H9 (cell line): ENCODE data around the gene TMEM60. TPM values are rescaled to one million over a fixed set of nuclear protein-coding genes. Genes with fewer than 3 reads are reported as not detected.

Experiments
- DNase-seq: peaks from one replicate; pipeline ENCODE4 v3.0.0-alpha.2; 2017
- H2AFZ ChIP-seq: one replicate; pipeline ENCODE4 v1.6.1; 2013; ENCODE audit warnings: mild to moderate bottlenecking, low read length, control low read depth, moderate library complexity
- H2AK5ac ChIP-seq: 2 replicates; pipeline ENCODE4 v1.6.1; 2013; ENCODE audit warnings: low read length, control low read depth, mixed read lengths; ENCODE audit not compliant: insufficient read length
- H2BK120ac ChIP-seq: one replicate; pipeline ENCODE4 v1.6.1; 2013; ENCODE audit warnings: low read depth, mild to moderate bottlenecking, low read length, control low read depth, inconsistent platforms; ENCODE audit not compliant: poor library complexity, severe bottlenecking
- H2BK12ac ChIP-seq: 2 replicates; pipeline ENCODE4 v1.6.1; 2013; ENCODE audit warnings: low read length, control low read depth, mixed read lengths, low read depth; ENCODE audit not compliant: insufficient read length
- H2BK15ac ChIP-seq: 2 replicates; pipeline ENCODE4 v1.6.1; 2013; ENCODE audit warnings: low read depth, low read length, control low read depth
- H2BK20ac ChIP-seq: one replicate; pipeline ENCODE4 v1.6.1; 2013; ENCODE audit warnings: low read depth, mild to moderate bottlenecking, low read length, control low read depth, inconsistent platforms; ENCODE audit not compliant: poor library complexity, severe bottlenecking
- H2BK5ac ChIP-seq: 2 replicates; pipeline ENCODE4 v1.6.1; 2013; ENCODE audit warnings: low read length, control low read depth, mixed read lengths; ENCODE audit not compliant: insufficient read length
- H3K14ac ChIP-seq: 2 replicates; pipeline ENCODE4 v1.6.1; 2013; ENCODE audit warnings: low read length, control low read depth; ENCODE audit not compliant: insufficient read depth
- H3K18ac ChIP-seq: 2 replicates; pipeline ENCODE4 v1.6.1; 2013; ENCODE audit warnings: low read depth, mild to moderate bottlenecking, mixed read lengths, low read length, control low read depth; ENCODE audit not compliant: insufficient read length
- H3K23ac ChIP-seq: 2 replicates; pipeline ENCODE4 v1.6.1; 2013; ENCODE audit warnings: low read length, control low read depth, mixed read lengths, low read depth; ENCODE audit not compliant: insufficient read length
- H3K23me2 ChIP-seq: 2 replicates; pipeline ENCODE4 v1.6.1; 2013; ENCODE audit warnings: low read depth, mild to moderate bottlenecking, mixed read lengths, low read length, control low read depth; ENCODE audit not compliant: insufficient read length, poor library complexity, severe bottlenecking
- H3K27ac ChIP-seq: 2 replicates; pipeline ENCODE4 v1.5.1; 2013; ENCODE audit warnings: low read length, control low read depth, mixed read lengths, low read depth; ENCODE audit not compliant: insufficient read length
- H3K27me3 ChIP-seq: 2 replicates; pipeline ENCODE4 v1.6.1; 2013; ENCODE audit warnings: low read length, control low read depth, inconsistent platforms; ENCODE audit not compliant: insufficient read depth
- H3K4ac ChIP-seq: 2 replicates; pipeline ENCODE4 v1.6.1; 2013; ENCODE audit warnings: low read depth, mild to moderate bottlenecking, control low read depth, inconsistent platforms, low read length, moderate library complexity
- H3K4me1 ChIP-seq: 2 replicates; pipeline ENCODE4 v1.6.1; 2013; ENCODE audit warnings: low read length, control low read depth, inconsistent platforms; ENCODE audit not compliant: insufficient read depth
- H3K4me2 ChIP-seq: 2 replicates; pipeline ENCODE4 v1.6.1; 2013; ENCODE audit warnings: low read length, control low read depth, mixed read lengths; ENCODE audit not compliant: insufficient read length, insufficient read depth
- H3K56ac ChIP-seq: 2 replicates; pipeline ENCODE4 v1.6.1; 2013; ENCODE audit warnings: low read depth, mild to moderate bottlenecking, mixed read lengths, low read length, control low read depth; ENCODE audit not compliant: insufficient read length
- H3K79me1 ChIP-seq: 2 replicates; pipeline ENCODE4 v1.6.1; 2013; ENCODE audit warnings: low read depth, mild to moderate bottlenecking, moderate library complexity, low read length, control low read depth, inconsistent platforms; ENCODE audit not compliant: insufficient read depth, poor library complexity, severe bottlenecking
- H3K79me2 ChIP-seq: 2 replicates; pipeline ENCODE4 v1.6.1; 2013; ENCODE audit warnings: low read length, control low read depth, inconsistent platforms; ENCODE audit not compliant: insufficient read depth
- H3K9ac ChIP-seq: 2 replicates; pipeline ENCODE4 v1.6.1; 2013; ENCODE audit warnings: low read length, control low read depth, mixed read lengths; ENCODE audit not compliant: insufficient read length; ENCODE audit errors: extremely low read depth
- H3K9me3 ChIP-seq: one replicate; pipeline ENCODE4 v1.6.1; 2013; ENCODE audit warnings: low read depth, low read length, inconsistent platforms; ENCODE audit not compliant: control insufficient read depth
- H3T11ph ChIP-seq: one replicate; pipeline ENCODE4 v1.6.1; 2013; ENCODE audit warnings: mild to moderate bottlenecking, low read length, control low read depth, inconsistent platforms
- H4K20me1 ChIP-seq: one replicate; pipeline ENCODE4 v1.6.1; 2013; ENCODE audit not compliant: control insufficient read depth, insufficient read length, insufficient read depth
- H4K5ac ChIP-seq: 2 replicates; pipeline ENCODE4 v1.6.1; 2013; ENCODE audit warnings: low read depth, mild to moderate bottlenecking, mixed read lengths, low read length, control low read depth; ENCODE audit not compliant: insufficient read length
- H4K8ac ChIP-seq: replicated peaks from 2 replicates; pipeline ENCODE4 v1.6.1; 2013; ENCODE audit warnings: low read length, control low read depth, mixed read lengths, low read depth; ENCODE audit not compliant: insufficient read length
- H4K91ac ChIP-seq: 2 replicates; pipeline ENCODE4 v1.6.1; 2013; ENCODE audit warnings: low read depth, mild to moderate bottlenecking, moderate library complexity, mixed read lengths, low read length, control low read depth; ENCODE audit not compliant: insufficient read length
- H3K27ac Mint-ChIP-seq, 3 experiments: 2 replicates in 2 of 3; 3 replicates in 1 of 3; pipeline ENCODE4 v1.8.0; 2020 to 2021; ENCODE audit warnings: mixed read lengths in 3 of 3, mild to moderate bottlenecking in 1 of 3, moderate library complexity in 1 of 3
- H3K27me3 Mint-ChIP-seq: 2 replicates; pipeline ENCODE4 v1.8.0; 2021; ENCODE audit warnings: low read depth, mild to moderate bottlenecking, moderate library complexity, mixed read lengths
- H3K36me3 Mint-ChIP-seq, 3 experiments: 2 replicates in 2 of 3; 3 replicates in 1 of 3; pipeline ENCODE4 v1.8.0; 2020 to 2021; ENCODE audit warnings: low read depth in 3 of 3, mixed read lengths in 3 of 3; ENCODE audit not compliant: insufficient read depth in 1 of 3
- H3K4me1 Mint-ChIP-seq, 2 experiments: 2 replicates each; pipeline ENCODE4 v1.8.0; 2020; ENCODE audit warnings: mixed read lengths in 2 of 2
- H3K4me3 Mint-ChIP-seq, 2 experiments: 2 replicates in 1 of 2; 3 replicates in 1 of 2; pipeline ENCODE4 v1.8.0; 2020 to 2021; ENCODE audit warnings: mild to moderate bottlenecking in 2 of 2, mixed read lengths in 2 of 2, moderate library complexity in 1 of 2
- H3K9me3 Mint-ChIP-seq, 2 experiments: 2 replicates in 1 of 2; 3 replicates in 1 of 2; pipeline ENCODE4 v1.8.0; 2020; ENCODE audit warnings: mild to moderate bottlenecking in 2 of 2, mixed read lengths in 2 of 2, moderate library complexity in 1 of 2
- WGBS: extraction: QIAGEN DNeasy Blood & Tissue Kit; methylation state at CpG from one replicate; pipeline ENCODE4 v1.1.7; 2013; ENCODE audit warnings: missing lambda C conversion rate, low lambda C conversion rate, mixed read lengths; ENCODE audit not compliant: insufficient read length; ENCODE audit errors: extremely low coverage; 5-methylcytosine and 5-hydroxymethylcytosine counted together
- total RNA-seq: library from RNA; stranded (reverse); gene quantifications from 2 replicates; pipeline ENCODE4 v1.2.1, GENCODE V29; 2021
- TF ChIP-seq, protein P1 (sequence below): fragments of 200-600 bp; sonication (generic); conservative IDR thresholded peaks from 3 replicates; pipeline ENCODE4 v1.8.0; 2021; ENCODE audit warnings: antibody characterized with exemption, mild to moderate bottlenecking

Gene TMEM60
- total RNA-seq, 1 experiment from 2014 or later: 14.3 TPM

DNA sequence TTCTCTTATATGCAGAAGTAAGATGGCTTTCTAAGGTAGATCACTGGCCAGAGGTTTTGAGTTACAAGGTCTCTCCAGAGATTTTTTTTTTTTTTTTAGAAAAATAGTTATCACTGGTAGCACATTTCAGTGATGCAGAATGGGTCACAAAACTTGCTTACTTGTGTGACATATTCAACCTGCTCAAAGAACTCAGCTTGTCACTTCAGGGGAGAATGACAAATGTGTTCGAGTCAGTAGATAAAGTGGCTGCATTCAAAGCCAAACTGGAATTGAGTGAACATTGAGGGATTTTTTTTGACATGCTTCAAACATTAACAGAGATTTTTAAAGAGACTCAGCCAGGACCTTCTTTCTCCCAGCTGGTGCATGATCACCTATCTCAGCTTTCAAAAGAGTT lies 33.7 kb upstream of the TMEM60 start:
- WGBS: no CpG with 5 or more reads among the region's 1 CpG
- Histone ChIP-seq H3K4me2 (no peak overlapping the region), H4K91ac (no peak overlapping the region), H3K27me3 (no peaks in the 10 kb centered on the region), H4K20me1 (no peaks in the 10 kb centered on the region), H3K9me3 (no peaks in the 10 kb centered on the region), H3K4me1 (no peaks in the 10 kb centered on the region), H2BK15ac (no peak overlapping the region), H2BK12ac (no peak overlapping the region), H3T11ph (no peak overlapping the region), H3K79me2 (no peaks in the 10 kb centered on the region), H3K27ac (no peak overlapping the region), H3K56ac (no peak overlapping the region), H2BK120ac (no peak overlapping the region), H3K23me2 (no peaks in the 10 kb centered on the region), H3K18ac (no peak overlapping the region), H2BK20ac (no peak overlapping the region), H3K23ac (no peak overlapping the region), H2AK5ac (no peak overlapping the region), H3K4ac (no peak overlapping the region), H3K79me1 (no peaks in the 10 kb centered on the region), H4K5ac (no peak overlapping the region), H4K8ac (no peak overlapping the region), H2BK5ac (no peak overlapping the region), H2AFZ (no peak overlapping the region), H3K9ac (no peak overlapping the region), H3K14ac (no peak overlapping the region)
- Mint-ChIP-seq H3K9me3 (peaks cover 0 to 3% of the 10 kb centered on the region in 2 experiments; a peak in 1 of 5 replicates), H3K4me3 (no peak overlapping the region), H3K4me1 (peaks cover 0 to 8% of the 10 kb centered on the region in 2 experiments; a peak in 1 of 4 replicates), H3K36me3 (peaks cover 0 to 4% (median 2%) of the 10 kb centered on the region in 3 experiments; a peak in 2 of 7 replicates), H3K27ac (no peak overlapping the region), H3K27me3 (no peaks in the 10 kb centered on the region)
- DNase-seq: no peak
- TF ChIP-seq, protein P1, sequence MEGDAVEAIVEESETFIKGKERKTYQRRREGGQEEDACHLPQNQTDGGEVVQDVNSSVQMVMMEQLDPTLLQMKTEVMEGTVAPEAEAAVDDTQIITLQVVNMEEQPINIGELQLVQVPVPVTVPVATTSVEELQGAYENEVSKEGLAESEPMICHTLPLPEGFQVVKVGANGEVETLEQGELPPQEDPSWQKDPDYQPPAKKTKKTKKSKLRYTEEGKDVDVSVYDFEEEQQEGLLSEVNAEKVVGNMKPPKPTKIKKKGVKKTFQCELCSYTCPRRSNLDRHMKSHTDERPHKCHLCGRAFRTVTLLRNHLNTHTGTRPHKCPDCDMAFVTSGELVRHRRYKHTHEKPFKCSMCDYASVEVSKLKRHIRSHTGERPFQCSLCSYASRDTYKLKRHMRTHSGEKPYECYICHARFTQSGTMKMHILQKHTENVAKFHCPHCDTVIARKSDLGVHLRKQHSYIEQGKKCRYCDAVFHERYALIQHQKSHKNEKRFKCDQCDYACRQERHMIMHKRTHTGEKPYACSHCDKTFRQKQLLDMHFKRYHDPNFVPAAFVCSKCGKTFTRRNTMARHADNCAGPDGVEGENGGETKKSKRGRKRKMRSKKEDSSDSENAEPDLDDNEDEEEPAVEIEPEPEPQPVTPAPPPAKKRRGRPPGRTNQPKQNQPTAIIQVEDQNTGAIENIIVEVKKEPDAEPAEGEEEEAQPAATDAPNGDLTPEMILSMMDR: no peak
